Suppressor macrophage treated with lipopolysaccharide for 4 hours (primary cell): ENCODE measurements around the gene STAB1.
A peak's percentile ranks its signal among the peaks of the same experiment; 100 is the strongest.

Experiments used
- DNase-seq: peaks from one replicate; pipeline ENCODE4 v3.0.0-alpha.2; 2020

STAB1 gene

DNA sequence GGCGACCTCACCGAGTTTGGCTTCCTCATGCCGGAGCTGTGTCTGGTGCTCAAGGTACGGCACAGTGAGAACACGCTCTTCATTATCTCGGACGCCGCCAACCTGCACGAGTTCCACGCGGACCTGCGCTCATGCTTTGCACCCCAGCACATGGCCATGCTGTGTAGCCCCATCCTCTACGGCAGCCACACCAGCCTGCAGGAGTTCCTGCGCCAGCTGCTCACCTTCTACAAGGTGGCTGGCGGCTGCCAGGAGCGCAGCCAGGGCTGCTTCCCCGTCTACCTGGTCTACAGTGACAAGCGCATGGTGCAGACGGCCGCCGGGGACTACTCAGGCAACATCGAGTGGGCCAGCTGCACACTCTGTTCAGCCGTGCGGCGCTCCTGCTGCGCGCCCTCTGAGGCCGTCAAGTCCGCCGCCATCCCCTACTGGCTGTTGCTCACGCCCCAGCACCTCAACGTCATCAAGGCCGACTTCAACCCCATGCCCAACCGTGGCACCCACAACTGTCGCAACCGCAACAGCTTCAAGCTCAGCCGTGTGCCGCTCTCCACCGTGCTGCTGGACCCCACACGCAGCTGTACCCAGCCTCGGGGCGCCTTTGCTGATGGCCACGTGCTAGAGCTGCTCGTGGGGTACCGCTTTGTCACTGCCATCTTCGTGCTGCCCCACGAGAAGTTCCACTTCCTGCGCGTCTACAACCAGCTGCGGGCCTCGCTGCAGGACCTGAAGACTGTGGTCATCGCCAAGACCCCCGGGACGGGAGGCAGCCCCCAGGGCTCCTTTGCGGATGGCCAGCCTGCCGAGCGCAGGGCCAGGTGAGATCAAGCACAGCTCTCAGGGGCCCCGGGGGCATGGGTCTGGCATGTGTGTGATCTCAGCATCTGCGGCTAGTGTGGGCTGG is 7.1 kb upstream of the STAB1 start:
- no peak for DNase-seq

DNA sequence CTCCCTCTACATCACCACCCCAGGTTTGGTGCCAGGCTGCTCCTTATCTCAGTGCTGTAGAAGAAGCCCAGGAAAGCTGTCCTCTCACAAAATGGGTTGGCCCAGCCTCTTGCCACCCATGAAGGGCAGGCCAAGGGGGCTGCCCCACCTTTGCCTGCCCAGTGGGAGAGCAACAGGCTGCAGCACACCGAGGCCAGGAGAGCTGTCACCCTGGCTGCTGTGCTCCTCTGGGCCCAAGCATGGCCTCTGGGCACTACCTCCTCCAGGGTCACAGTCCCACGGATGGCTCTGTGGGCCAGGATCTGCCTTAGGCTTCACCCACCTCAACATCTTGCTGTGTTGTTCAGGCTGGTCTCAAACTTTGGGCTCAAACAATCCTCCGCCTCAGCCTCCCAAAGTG is 6.4 kb upstream of the STAB1 start:
- DNase-seq, result no peak

DNA sequence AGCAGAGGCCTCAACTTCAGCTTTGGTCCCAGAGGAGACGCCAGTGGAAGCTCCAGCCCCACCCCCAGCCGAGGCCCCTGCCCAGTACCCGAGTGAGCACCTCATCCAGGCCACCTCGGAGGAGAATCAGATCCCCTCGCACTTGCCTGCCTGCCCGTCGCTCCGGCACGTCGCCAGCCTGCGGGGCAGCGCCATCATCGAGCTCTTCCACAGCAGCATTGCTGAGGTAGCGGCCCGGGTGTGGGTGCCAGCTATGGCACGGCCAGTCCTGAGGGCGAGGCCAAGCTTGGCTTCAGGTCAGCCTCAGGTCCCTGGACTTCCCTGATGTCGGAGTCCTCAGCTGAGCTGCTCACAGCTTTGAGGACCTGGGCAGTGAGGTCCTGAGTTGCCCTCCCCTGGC is 5.7 kb upstream of the STAB1 start:
- no peak for DNase-seq

DNA sequence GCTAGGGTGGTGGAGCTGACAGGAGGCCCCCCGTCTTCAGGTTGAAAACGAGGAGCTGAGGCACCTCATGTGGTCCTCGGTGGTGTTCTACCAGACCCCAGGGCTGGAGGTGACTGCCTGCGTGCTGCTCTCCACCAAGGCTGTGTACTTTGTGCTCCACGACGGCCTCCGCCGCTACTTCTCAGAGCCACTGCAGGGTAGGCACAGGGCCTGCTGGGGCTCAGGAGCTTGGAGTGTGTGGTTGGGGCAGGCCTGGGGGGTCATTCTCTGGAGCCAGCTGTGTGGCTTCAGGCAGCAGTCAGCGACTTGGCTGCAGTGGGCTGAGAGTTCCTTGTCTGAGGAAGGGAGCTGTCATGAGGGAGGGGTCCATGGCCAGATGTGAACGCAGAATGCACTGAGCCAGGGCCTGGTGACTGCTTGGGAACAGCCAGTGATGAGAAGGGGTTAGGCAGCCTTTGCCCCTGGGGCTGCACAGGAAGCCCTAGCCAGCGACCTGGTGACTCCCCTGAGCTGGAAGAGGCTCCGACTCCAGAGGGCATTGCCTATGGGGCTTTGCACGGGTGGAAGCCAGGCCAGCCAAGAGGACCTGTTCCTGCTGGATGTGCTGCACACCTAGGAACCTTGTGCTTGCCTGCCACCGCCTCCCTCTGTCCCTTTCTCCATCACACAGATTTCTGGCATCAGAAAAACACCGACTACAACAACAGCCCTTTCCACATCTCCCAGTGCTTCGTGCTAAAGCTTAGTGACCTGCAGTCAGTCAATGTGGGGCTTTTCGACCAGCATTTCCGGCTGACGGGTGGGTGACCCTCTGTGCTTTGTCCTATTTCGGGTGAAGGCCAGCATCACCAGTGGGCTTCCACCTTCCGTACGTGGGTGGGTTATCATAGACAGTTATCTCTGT is 4.9 kb upstream of the STAB1 start:
- no peak for DNase-seq

DNA sequence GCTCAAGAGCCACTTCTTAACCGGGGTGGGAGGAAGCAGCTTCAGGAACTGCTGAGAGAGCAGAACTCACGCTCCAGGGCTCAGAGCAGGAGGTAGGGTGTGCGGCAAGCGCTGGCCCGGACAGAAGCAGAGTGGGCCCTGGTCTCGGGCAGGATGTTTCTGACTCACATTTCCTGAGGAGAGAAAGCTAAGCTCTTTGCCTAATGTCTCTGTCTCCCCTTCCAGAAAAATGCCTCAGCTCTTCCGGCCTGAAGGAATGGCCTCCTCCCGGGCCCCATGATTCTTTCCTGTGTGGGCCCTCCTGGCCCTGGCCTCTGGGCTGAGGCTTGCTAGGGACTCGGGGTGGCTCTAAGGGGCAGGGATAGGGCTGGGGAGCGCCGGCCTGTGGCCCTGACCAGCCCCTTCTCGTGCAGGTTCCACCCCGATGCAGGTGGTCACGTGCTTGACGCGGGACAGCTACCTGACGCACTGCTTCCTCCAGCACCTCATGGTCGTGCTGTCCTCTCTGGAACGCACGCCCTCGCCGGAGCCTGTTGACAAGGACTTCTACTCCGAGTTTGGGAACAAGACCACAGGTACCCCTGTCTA is 4.1 kb upstream of the STAB1 start:
- DNase-seq, result peak; percentile 73

DNA sequence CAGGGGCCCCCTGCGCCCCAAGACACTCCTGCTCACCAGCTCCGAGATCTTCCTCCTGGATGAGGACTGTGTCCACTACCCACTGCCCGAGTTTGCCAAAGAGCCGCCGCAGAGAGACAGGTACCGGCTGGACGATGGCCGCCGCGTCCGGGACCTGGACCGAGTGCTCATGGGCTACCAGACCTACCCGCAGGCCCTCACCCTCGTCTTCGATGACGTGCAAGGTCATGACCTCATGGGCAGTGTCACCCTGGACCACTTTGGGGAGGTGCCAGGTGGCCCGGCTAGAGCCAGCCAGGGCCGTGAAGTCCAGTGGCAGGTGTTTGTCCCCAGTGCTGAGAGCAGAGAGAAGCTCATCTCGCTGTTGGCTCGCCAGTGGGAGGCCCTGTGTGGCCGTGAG is 3.1 kb upstream of the STAB1 start:
- no peak for DNase-seq

DNA sequence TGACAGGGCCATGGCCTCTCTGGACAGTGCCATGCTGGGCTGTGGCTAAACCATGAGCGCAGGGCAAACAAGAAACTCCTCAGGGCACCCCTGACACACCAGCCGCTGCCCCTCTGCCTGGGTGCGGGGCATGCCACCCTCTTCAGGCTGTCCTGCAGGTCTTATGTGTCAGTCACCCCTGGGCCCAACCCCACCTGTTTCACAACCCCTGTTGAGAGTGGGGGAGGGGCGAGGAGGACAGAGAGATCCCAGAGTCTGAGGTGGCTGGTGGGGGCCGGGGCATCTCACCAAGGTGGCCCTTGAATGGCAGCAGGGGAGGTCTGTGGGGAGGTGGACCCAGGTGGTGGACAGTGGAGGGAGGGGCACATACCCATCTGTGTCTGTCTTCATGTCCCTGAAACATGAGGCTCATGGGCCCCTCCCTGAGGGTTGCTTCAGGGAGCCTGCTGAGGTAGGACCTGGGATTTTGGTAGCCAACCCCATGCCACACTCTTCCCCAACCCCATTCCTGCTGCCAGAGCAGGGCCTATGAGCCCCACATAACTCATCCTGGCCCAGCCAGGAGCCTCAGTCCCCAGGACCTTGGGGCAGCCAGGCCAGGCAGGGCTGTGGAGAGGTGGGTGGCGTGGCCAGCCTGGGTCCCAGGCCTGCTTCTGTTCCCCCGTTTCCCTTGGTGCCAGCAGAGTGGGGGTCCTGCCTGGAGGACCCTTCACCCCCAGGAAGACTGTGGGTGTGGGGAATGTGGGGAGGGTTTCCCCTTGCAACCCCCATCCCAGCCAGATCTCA is 1.7 kb upstream of the STAB1 start:
- DNase-seq, result no peak

DNA sequence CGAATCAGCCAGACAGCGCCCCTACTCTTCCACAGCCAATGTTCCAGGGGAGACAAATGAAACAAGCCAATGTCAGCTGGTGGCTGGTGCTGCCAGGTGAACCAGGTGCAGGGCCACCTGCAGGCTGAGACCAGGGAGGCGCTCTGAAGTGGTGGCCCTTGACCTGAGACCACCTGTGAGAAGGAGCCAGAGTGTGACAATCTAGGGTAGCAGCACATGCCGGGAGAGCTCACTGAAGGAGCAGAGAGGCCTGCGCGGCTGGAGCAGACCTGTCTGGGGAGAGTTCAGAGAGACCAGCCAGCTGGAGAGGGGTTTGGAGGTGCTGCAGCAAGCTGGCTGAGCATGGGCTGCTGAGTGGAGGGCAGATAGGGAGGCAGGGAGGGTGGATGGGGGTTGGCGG is 693 bp upstream of the STAB1 start:
- no peak for DNase-seq

DNA sequence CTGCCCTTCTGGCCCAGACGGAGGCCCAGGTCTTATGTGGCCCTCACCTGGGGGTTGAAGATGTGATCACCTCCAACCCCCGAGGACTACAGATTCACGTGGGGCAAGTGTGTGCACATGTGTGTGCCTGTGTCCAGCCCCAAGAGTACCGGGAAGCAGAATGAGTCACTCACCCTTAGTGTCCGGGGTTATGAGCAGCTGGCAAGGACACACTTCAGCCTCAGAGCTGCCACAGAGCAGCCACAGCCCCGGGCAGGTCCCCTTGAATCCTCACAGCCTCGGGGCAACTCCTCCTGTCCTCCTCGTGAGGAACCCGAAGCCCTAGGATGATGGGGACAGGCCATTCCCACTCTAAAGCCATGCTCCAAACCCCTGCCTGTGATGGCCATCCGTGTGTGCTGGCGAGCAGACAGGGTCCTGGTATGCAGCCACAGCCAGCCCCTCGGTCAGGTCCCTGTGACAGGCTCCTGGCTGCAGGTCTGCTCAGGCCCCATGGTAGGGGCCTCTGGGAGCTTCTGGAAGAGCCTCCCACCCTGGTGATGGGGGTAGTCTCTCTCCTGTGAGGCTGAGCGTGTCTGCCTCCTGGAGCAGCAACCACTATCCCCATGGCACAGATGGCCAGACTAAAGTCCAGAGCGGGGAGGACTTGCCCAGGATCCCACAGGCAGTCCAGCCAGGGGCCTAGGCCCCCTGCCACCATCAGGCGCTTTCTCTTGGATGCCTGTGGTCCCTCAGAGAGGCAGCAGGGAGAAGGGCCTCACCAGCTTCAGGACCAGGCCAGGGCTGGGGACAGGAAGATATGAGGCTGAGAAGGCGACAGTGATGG is 852 bp downstream of the STAB1 start:
- DNase-seq, result peak; percentile 76

DNA sequence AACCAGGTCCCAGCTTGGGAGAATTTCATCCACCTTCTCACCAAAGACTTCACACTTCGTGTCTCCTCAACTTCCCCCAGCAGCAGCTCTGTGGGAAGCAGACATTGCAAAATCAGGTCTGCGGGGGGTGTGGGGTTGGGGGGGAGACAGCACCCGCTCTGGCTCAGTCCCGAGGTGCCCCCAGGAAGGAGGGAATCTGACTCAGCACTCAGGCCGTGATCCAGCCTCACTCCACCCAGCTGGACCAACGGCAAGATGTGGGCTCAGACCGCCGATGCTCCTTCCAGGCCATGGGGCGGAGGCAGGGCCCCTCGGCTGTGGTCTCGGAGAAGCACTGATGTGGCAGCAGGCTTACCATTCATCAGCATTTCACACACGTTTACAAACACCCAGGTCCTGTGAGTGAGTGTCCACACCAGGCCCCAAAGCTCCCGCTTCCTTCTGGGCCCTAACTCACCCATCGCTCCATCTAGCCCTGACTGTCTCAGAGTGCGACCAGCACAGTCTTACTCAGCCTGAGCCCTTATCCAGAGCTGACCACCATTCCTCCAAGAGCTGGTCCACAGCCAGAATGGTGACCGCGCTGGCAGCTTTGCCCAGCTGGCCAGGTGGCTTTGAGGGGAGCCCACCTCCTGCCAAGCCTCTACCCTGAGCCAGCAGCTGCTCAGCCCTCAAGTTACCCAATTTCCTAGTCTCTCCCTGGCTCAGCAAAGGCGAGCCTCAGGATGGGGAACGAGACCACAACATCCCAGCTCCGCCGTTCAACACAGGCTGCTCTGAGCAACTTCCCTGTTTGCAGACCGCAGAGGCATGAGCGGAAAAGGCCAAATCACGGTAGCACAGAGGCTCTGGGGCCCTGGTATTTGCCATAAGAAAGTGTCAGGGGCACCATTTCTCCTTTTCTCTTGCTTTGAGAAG is 3.3 kb downstream of the STAB1 start:
- peak; percentile 95 for DNase-seq

DNA sequence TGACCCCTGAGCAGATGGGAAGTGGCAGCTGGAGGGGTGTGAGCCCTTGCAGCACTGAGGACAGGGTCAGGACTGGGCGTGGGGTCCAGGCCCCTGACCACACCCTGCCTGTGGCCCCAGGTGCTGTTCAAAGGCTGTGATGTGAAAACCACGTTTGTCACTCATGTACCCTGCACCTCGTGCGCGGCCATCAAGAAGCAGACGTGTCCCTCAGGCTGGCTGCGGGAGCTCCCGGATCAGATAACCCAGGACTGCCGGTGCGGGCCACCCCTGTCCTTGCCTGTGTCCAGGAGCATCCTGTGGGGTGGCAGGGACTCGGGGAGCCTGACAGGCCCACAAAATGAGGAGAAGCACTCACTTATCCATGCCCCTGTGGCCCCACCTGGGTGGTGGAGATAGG is 5.9 kb downstream of the STAB1 start:
- DNase-seq, result no peak

DNA sequence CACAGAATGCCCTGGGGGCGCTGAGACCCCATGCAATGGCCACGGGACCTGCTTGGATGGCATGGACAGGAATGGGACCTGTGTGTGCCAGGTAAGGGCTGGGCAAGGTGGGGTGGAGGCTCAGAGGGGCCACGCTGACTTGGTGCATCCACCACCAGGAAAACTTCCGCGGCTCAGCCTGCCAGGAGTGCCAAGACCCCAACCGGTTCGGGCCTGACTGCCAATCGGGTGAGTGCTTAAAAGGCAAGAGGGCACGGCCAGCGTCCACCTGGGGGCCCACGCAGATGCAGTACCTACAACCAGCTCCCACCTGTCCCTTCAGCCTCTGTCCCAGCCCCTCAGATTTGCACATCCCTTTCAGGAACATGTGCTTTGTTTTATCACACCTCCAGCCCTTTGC is 6.9 kb downstream of the STAB1 start:
- DNase-seq, result no peak

DNA sequence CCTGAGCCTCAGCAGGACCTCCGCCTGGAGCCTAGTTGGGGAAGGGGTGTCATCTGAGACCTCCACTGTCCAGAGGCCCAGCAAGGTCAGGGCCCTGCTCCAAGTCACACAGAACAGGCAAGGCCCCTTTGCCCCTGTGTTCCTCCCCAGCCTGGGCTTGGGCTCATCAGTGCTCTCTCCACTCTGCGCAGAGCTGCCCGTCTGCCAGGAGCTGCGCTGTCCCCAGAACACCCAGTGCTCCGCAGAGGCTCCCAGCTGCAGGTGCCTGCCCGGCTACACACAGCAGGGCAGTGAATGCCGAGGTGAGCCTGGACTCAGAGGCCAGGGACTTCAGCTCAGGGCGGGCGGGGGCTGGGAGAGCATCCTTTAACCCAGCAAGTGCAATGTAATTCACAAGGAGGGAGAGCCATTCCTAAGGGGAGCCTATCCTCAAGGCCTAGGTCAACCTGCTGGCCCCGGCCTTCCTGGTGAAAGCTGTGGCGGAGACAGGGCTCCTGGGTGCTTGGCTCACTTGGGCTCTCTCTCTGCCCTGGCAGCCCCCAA is 7.7 kb downstream of the STAB1 start:
- no peak for DNase-seq

DNA sequence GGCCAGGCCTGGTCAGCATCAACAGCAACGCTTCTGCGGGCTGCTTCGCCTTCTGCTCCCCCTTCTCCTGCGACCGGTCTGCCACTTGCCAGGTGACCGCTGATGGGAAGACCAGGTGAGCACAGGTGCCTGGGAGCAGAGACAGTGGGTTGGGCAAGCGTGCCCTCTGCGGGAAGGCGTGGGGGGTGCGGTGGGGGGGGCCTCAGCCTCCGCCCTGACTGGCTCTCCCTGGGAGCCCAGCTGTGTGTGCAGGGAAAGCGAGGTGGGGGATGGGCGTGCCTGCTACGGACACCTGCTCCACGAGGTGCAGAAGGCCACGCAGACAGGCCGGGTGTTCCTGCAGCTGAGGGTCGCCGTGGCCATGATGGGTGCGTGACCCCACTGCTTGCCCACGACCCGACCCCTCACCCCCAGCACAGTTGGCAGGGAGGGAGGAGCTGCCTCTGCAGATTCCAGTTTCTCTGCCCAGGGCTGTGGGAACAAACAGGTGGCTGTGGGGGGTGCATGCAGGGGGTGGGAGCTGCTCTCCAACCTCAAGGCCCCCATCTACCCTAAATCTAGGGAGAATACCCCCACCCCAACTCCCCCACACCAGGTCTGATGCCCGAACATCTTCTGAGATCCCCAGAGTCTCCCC is 8.8 kb downstream of the STAB1 start:
- DNase-seq, result no peak

DNA sequence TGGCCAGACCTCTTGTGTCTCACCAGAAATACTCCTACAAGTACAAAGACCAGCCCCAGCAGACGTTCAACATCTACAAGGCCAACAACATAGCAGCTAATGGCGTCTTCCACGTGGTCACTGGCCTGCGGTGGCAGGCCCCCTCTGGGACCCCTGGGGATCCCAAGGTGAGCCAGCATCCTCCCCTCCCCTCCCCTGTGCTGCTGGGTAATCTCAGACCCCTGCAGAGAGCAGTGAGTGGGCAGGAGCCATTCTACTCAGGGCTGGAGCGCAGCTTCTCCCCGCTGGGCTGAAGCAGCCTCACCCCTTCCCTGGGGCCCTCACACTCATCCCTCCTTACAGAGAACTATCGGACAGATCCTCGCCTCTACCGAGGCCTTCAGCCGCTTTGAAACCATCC is 9.8 kb downstream of the STAB1 start:
- no peak for DNase-seq

DNA sequence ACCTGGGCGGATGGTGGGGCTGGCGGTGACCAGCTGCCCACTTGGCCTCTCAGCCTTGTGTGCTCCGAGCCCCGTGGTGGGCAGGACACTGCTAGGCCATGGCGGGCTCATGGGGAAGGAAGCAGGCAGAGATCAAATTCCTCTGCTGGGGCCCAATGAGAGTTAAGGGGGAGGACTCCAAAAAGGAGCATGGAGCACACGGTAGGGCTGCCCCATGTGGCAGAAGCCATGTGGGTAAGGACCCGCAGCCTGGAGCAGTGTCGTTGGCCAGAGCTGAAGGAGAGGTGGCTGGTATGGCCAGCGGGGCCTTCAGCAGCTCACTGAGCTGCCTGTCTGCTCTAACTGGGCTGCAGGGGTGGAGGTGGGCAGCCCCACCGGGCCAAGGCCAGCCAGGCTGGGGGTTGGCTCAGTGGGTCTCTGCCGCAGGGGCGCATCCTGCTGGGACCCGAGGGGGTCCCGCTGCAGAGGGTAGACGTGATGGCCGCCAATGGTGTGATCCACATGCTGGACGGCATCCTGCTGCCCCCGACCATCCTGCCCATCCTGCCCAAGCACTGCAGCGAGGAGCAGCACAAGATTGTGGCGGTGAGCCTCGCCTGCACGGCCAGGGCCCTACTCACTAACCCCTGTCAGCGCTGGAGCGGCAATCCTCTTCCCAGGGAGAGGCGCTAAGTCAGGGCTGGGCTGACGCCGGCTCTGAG is 11.3 kb downstream of the STAB1 start:
- no peak for DNase-seq

DNA sequence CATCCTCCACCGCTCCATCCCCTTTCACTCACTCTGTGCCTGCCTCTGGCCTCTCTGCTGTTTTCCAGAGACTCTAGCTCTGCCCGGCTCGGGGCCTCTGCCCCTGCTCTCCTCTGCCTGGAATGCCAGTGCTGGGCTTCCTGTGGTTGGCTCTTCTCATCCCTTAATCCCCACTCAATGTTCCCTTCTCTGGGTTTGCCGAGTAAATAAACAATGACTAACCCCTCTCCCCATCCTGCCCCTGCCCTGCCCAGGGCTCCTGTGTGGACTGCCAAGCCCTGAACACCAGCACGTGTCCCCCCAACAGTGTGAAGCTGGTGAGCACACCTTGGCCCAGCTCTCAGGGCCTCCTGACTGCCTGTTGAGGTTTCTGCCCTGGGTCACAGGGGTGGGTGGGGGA is 12.2 kb downstream of the STAB1 start:
- DNase-seq, result no peak

DNA sequence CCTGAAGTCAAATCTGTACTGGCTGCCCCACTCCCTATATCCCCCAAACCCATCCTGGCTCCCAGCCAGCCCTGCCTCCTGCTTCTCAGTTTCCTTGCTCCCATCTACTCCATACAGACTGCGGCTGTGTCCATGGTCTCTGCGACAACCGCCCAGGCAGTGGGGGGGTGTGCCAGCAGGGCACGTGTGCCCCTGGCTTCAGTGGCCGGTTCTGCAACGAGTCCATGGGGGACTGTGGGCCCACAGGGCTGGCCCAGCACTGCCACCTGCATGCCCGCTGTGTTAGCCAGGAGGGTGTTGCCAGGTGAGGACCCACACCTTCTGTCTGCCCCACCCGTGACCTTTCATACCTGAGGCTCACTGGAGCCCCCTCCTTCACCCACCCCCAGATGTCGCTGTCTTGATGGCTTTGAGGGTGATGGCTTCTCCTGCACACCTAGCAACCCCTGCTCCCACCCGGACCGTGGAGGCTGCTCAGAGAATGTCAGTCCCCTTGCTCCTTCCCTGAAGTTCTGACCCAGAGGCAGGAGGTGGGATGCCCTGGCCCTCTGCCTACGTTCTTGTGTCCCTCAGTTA is 14.7 kb downstream of the STAB1 start:
- DNase-seq, result no peak

DNA sequence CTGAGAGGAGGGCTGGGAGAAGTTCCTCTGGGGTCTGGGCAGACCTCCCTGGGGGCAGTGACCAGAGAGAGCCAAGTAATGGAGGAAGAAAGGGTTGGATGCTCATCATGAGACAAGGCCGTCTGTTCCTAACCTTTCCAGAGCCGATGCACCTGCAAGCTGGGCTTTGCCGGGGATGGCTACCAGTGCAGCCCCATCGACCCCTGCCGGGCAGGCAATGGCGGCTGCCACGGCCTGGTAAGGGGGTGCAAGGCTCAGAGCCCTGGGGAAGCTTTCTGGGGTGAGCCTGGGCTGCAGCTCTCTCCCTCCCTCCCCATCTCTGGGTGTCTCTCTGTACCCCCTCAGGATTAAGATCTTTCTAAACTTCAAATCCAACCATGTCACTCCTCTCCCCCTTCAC is 16.4 kb downstream of the STAB1 start:
- no peak for DNase-seq
